Body of pancreas (tissue), 4 donors: ENCODE measurements around the gene CROCC.

Source experiments
- POLR2A ChIP-seq, 3 donors: fragments of 450-650 bp; IDR thresholded peaks; one replicate each; pipeline ENCODE4 v1.6.1; 2016; ENCODE audit warnings: antibody characterized with exemption in 3 of 3, mild to moderate bottlenecking in 2 of 3
- TF ChIP-seq, protein P1 (sequence below), 7 experiments: fragments of 450-650 bp in 4 of 7; fragments of 200-600 bp in 3 of 7; sonication (generic) in 3 of 7; IDR thresholded peaks; one replicate each; pipeline ENCODE4 v1.5.1; 2016 to 2019; ENCODE audit warnings: antibody characterized with exemption in 7 of 7

DNA sequence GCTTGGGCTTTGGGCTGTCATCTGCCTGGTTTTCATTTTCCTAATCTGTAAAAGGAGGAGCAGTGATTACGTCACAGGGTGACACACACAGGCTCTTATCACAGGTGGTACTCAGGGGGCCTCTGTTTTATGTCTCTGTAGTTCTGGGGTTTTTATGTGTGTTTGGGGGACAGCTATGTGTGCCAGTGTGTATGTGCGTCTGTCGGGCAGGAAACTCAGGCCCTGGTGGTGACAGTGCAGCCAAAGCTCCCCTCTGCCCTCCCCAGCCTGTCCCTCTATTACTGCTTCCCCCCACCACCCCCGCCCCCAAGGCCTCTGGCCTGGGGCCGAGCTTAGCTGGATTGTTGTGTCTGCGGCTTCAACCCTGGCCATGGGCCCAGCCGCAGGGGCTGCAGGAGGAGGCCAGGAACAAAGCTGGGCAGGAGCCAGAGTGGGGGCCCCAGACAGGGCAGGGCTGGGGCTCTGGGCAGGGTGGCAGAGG lies 45.4 kb downstream of the CROCC start:
- TF ChIP-seq, protein P1, sequence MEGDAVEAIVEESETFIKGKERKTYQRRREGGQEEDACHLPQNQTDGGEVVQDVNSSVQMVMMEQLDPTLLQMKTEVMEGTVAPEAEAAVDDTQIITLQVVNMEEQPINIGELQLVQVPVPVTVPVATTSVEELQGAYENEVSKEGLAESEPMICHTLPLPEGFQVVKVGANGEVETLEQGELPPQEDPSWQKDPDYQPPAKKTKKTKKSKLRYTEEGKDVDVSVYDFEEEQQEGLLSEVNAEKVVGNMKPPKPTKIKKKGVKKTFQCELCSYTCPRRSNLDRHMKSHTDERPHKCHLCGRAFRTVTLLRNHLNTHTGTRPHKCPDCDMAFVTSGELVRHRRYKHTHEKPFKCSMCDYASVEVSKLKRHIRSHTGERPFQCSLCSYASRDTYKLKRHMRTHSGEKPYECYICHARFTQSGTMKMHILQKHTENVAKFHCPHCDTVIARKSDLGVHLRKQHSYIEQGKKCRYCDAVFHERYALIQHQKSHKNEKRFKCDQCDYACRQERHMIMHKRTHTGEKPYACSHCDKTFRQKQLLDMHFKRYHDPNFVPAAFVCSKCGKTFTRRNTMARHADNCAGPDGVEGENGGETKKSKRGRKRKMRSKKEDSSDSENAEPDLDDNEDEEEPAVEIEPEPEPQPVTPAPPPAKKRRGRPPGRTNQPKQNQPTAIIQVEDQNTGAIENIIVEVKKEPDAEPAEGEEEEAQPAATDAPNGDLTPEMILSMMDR (IDR thresholded peaks at IDR 0.05) = no peak
- no peak for TF ChIP-seq POLR2A (IDR thresholded peaks at IDR 0.05)
